IMR-90 (cell line): Measurements from ENCODE around the gene CCL13. TPM values are rescaled to one million over a fixed set of nuclear protein-coding genes. Genes with fewer than 3 reads are reported as not detected.

ENCODE experiments used
- ATAC-seq: fragments of 200-7000 bp; cut with Tn5 transposase; 2 replicates; pipeline ENCODE4 v1.9.1; 2020; ENCODE audit warnings: low read depth, mild to moderate bottlenecking, moderate library complexity
- BruUV-seq: library from RNA; stranded (reverse); fragments of 400-500 nt; replicated peaks from 2 replicates; lab custom pipeline; 2021; lab: Mats Ljungman, UMichigan
- CTCF ChIA-PET: fragments of 300-600 bp; formaldehyde crosslinking; extraction: SDS; loops from one replicate; lab custom pipeline; 2021; ENCODE audit warnings: antibody characterized with exemption; lab: Yijun Ruan, JAX
- POLR2A ChIA-PET: fragments of 300-600 bp; sonication (Branson Sonifier 250); formaldehyde crosslinking; loops from one replicate; lab custom pipeline; 2022; ENCODE audit warnings: antibody characterized with exemption; ENCODE audit not compliant: unreplicated experiment; lab: Charles Lee
- DNase-seq: peaks from one replicate; pipeline ENCODE4 v3.0.0; 2013
- H2AFZ ChIP-seq: replicated peaks from 2 replicates; pipeline ENCODE3; 2013; ENCODE audit warnings: low read length, mild to moderate bottlenecking; ENCODE audit not compliant: poor library complexity
- H2AK5ac ChIP-seq: 2 replicates; pipeline ENCODE4 v1.6.1; 2013; ENCODE audit warnings: low read depth, low read length, inconsistent platforms
- H2AK9ac ChIP-seq: replicated peaks from 2 replicates; pipeline ENCODE3; 2013; ENCODE audit warnings: mild to moderate bottlenecking, low read depth, low read length, moderate library complexity; ENCODE audit not compliant: poor library complexity
- H2BK120ac ChIP-seq: 2 replicates; pipeline ENCODE4 v1.6.1; 2013; ENCODE audit warnings: low read depth, low read length, inconsistent platforms
- H2BK15ac ChIP-seq: 3 replicates; pipeline ENCODE4 v1.6.1; 2013; ENCODE audit warnings: low read depth, low read length, inconsistent platforms
- H2BK20ac ChIP-seq: 2 replicates; pipeline ENCODE4 v1.6.1; 2013; ENCODE audit warnings: low read depth, mild to moderate bottlenecking, inconsistent platforms, low read length, moderate library complexity
- H2BK5ac ChIP-seq: 2 replicates; pipeline ENCODE4 v1.6.1; 2013; ENCODE audit warnings: mild to moderate bottlenecking, low read depth, low read length, inconsistent platforms; ENCODE audit not compliant: poor library complexity, severe bottlenecking
- H3K14ac ChIP-seq: replicated peaks from 2 replicates; pipeline ENCODE4 v1.6.1; 2013; ENCODE audit warnings: low read depth, low read length, inconsistent platforms
- H3K18ac ChIP-seq: 2 replicates; pipeline ENCODE4 v1.6.1; 2013; ENCODE audit warnings: low read depth, low read length, control low read depth
- H3K23ac ChIP-seq: 2 replicates; pipeline ENCODE4 v1.6.1; 2013; ENCODE audit warnings: low read depth, low read length, inconsistent platforms
- H3K27ac ChIP-seq: 2 replicates; pipeline ENCODE4 v1.5.1; 2013; ENCODE audit warnings: mild to moderate bottlenecking, control low read depth, low read length; ENCODE audit not compliant: insufficient read depth
- H3K27me3 ChIP-seq: 2 replicates; pipeline ENCODE4 v1.6.1; 2013; ENCODE audit warnings: low read length; ENCODE audit not compliant: control insufficient read depth, insufficient read depth
- H3K36me3 ChIP-seq: 2 replicates; pipeline ENCODE4 v1.6.1; 2013; ENCODE audit warnings: low read length, mixed read lengths; ENCODE audit not compliant: control insufficient read depth, insufficient read depth
- H3K4ac ChIP-seq: 2 replicates; pipeline ENCODE4 v1.6.1; 2013; ENCODE audit warnings: low read depth, low read length, inconsistent platforms
- H3K4me1 ChIP-seq: 2 replicates; pipeline ENCODE4 v1.6.1; 2013; ENCODE audit warnings: low read length, mixed read lengths; ENCODE audit not compliant: control insufficient read depth, insufficient read depth
- H3K4me2 ChIP-seq: 2 replicates; pipeline ENCODE4 v1.6.1; 2013; ENCODE audit warnings: low read depth, mild to moderate bottlenecking, control low read depth, low read length, moderate library complexity
- H3K4me3 ChIP-seq: 2 replicates; pipeline ENCODE4 v1.5.1; 2013; ENCODE audit warnings: low read depth, mild to moderate bottlenecking, control low read depth, low read length, moderate library complexity; ENCODE audit not compliant: insufficient read depth
- H3K56ac ChIP-seq: 2 replicates; pipeline ENCODE4 v1.6.1; 2013; ENCODE audit warnings: low read length, inconsistent platforms; ENCODE audit not compliant: insufficient read depth; ENCODE audit errors: extremely low read depth
- H3K79me1 ChIP-seq, 2 experiments: 2 replicates each; pipeline ENCODE4 v1.6.1; 2013; ENCODE audit warnings: low read length in 2 of 2, inconsistent platforms in 1 of 2, low read depth in 1 of 2
- H3K9ac ChIP-seq: 2 replicates; pipeline ENCODE4 v1.6.1; 2013; ENCODE audit warnings: low read depth, low read length, control low read depth
- H3K9me1 ChIP-seq: 2 replicates; pipeline ENCODE4 v1.6.1; 2013; ENCODE audit warnings: low read length, inconsistent platforms; ENCODE audit not compliant: insufficient read depth
- H3K9me3 ChIP-seq: 2 replicates; pipeline ENCODE4 v1.6.1; 2013; ENCODE audit warnings: low read length; ENCODE audit not compliant: control insufficient read depth, insufficient read depth
- H4K20me1 ChIP-seq: 2 replicates; pipeline ENCODE4 v1.6.1; 2013; ENCODE audit warnings: low read length, inconsistent platforms; ENCODE audit not compliant: insufficient read depth
- H4K5ac ChIP-seq: 2 replicates; pipeline ENCODE4 v1.6.1; 2013; ENCODE audit warnings: mild to moderate bottlenecking, low read depth, low read length, control low read depth
- H4K8ac ChIP-seq, 2 experiments: 2 replicates each; pipeline ENCODE4 v1.6.1; 2013; ENCODE audit warnings: low read depth in 2 of 2, low read length in 2 of 2, control low read depth in 1 of 2, inconsistent platforms in 1 of 2
- H4K91ac ChIP-seq: 2 replicates; pipeline ENCODE4 v1.6.1; 2013; ENCODE audit warnings: low read depth, low read length, inconsistent platforms; ENCODE audit not compliant: insufficient read depth
- BHLHE40 ChIP-seq: fragments of 150-350 bp; IDR thresholded peaks from 2 replicates; pipeline ENCODE4 v1.6.1; 2016; ENCODE audit warnings: mild to moderate bottlenecking, low read depth, low read length
- CEBPB ChIP-seq: IDR thresholded peaks from 2 replicates; pipeline ENCODE4 v1.6.1; 2012; ENCODE audit warnings: low read depth, low read length, improper control_type of control experiment
- MAFK ChIP-seq: IDR thresholded peaks from 2 replicates; pipeline ENCODE4 v1.6.1; 2012; ENCODE audit warnings: low read depth, low read length, improper control_type of control experiment
- MAZ ChIP-seq: IDR thresholded peaks from 2 replicates; pipeline ENCODE4 v1.6.1; 2012; ENCODE audit warnings: low read depth, mild to moderate bottlenecking, low read length, improper control_type of control experiment, moderate library complexity, borderline replicate concordance
- POLR2A ChIP-seq: IDR thresholded peaks from 2 replicates; pipeline ENCODE4 v1.6.1; 2012; ENCODE audit warnings: mild to moderate bottlenecking, low read depth, low read length
- RCOR1 ChIP-seq: IDR thresholded peaks from 2 replicates; pipeline ENCODE4 v1.6.1; 2012; ENCODE audit warnings: mild to moderate bottlenecking, low read length, improper control_type of control experiment; ENCODE audit not compliant: insufficient replicate concordance
- RFX5 ChIP-seq: IDR thresholded peaks from 2 replicates; pipeline ENCODE4 v1.8.0; 2012; ENCODE audit warnings: low read depth, mild to moderate bottlenecking, low read length, moderate library complexity
- USF2 ChIP-seq: fragments of 150-350 bp; IDR thresholded peaks from 2 replicates; pipeline ENCODE4 v1.6.1; 2017; ENCODE audit warnings: mild to moderate bottlenecking, antibody characterized with exemption, low read length, low read depth
- WGBS, 2 experiments: methylation state at CpG; one replicate each; pipeline versions ENCODE4 v1.1.5 to v1.1.7; 2013; ENCODE audit warnings: missing lambda C conversion rate in 2 of 2; ENCODE audit not compliant: insufficient read length in 1 of 2; ENCODE audit errors: extremely low coverage in 2 of 2; 5-methylcytosine and 5-hydroxymethylcytosine counted together
- dilution Hi-C: fragments of 300-500 bp; cut with HindIII; formaldehyde crosslinking; loops from one replicate; pipeline ENCODE4 v1.14.3; 2018; ENCODE audit warnings: low sequenced_read_pairs; ENCODE audit not compliant: unreplicated experiment
- in situ Hi-C: fragments of 300-500 bp; cut with MboI; formaldehyde crosslinking; loops from 3 replicates; pipeline ENCODE4 v1.14.3; 2019; ENCODE audit warnings: low sequenced_read_pairs, inconsistent platforms, mixed read lengths
- intact Hi-C: fragments of 100-400 bp; cut with micrococcal nuclease; formaldehyde crosslinking; loops from 2 replicates; pipeline ENCODE4 v1.10.0; 2022
- polyA plus RNA-seq, 3 experiments: library from polyadenylated mRNA; depleted of rRNA; stranded (reverse); fragments of >200 nt; gene quantifications; 2 replicates each; pipeline ENCODE4 v1.2.3, GENCODE V29; 2012; ENCODE audit warnings: low replicate concordance in 1 of 3
- total RNA-seq: library from RNA; depleted of rRNA; stranded (reverse); fragments of >200 nt; gene quantifications from 2 replicates; pipeline ENCODE4 v1.2.3, GENCODE V29; 2012

Gene CCL13
- total and polyA plus RNA-seq, 2 of the 4 experiments (the other 2 are of a cell fraction) = 0.18 TPM; not detected in 1

GRCh38 chr17:34403006-34403405, 46.7 kb downstream of the CCL13 start:
- DNase-seq (no peak), ATAC-seq (no peak)
- Histone ChIP-seq H3K9me1 (no peaks in the 10 kb centered on the region), H3K27me3 (no peaks in the 10 kb centered on the region; the same call in 1 of the 2 replicates), H3K56ac (no peak overlapping the region), H2BK120ac (no peak overlapping the region), H3K9me3 (no peaks in the 10 kb centered on the region), H3K18ac (no peak overlapping the region), H4K5ac (no peak overlapping the region), H3K9ac (no peak overlapping the region), H3K4me2 (no peak overlapping the region), H4K91ac (no peak overlapping the region), H2AK5ac (no peak overlapping the region), H3K4me3 (no peak overlapping the region), H3K4ac (no peak overlapping the region), H2AK9ac (no peak overlapping the region), H3K23ac (no peak overlapping the region), H4K8ac (no peak overlapping the region), H2BK20ac (no peak overlapping the region), H2AFZ (no peak overlapping the region), H2BK15ac (no peak overlapping the region), H3K27ac (no peak overlapping the region), H4K20me1 (no peaks in the 10 kb centered on the region), H3K79me1 (no peaks in the 10 kb centered on the region), H3K36me3 (no peaks in the 10 kb centered on the region), H3K4me1 (no peaks in the 10 kb centered on the region), H3K14ac (no peak overlapping the region), H2BK5ac (no peak overlapping the region)
- no CpG with 5 or more reads among the region's 4 CpGs for WGBS, 2 experiments
- TF ChIP-seq MAZ (no peak), RFX5 (no peak), CEBPB (no peak), MAFK (no peak), USF2 (no peak), BHLHE40 (no peak), POLR2A (no peak), RCOR1 (no peak)
- dilution Hi-C loops (no loop called here), intact Hi-C loops (no loop called here), in situ Hi-C loops (loop anchor here (25.0 kb wide), 1 partner anchor 1134 kb away; the partner anchor contains the start of gene SLFN12L)
- POLR2A ChIA-PET = no interaction called here
- no TSS peak for BruUV-seq
- CTCF ChIA-PET = interaction anchor here (0.6 kb wide), 1 partner anchor 919 kb away, joined by 3 read pairs; no protein-coding TSS in a partner anchor
